B cell (primary cell): ENCODE data around the gene SERPINE3. TPM values are rescaled to one million over a fixed set of nuclear protein-coding genes. Genes with fewer than 3 reads are reported as not detected.

Experiments used
- ATAC-seq: fragments of 200-7000 bp; cut with Tn5 transposase; one replicate; pipeline ENCODE4 v1.10.0; 2021; ENCODE audit warnings: low read depth, mild to moderate bottlenecking, moderate number of reproducible peaks, moderate library complexity
- CTCF ChIA-PET: fragments of 350-600 bp; sonication (Branson Sonifier 250); formaldehyde crosslinking; loops from one replicate; lab custom pipeline; 2021; ENCODE audit warnings: antibody characterized with exemption, inconsistent platforms; lab: Charles Lee
- POLR2A ChIA-PET: fragments of 350-600 bp; sonication (Branson Sonifier 250); formaldehyde crosslinking; loops from one replicate; lab custom pipeline; 2021; ENCODE audit warnings: antibody characterized with exemption; lab: Charles Lee
- DNase-seq: peaks from one replicate; pipeline ENCODE4 v3.0.0; 2013
- H2AFZ ChIP-seq: 2 replicates; pipeline ENCODE4 v1.6.1; 2012; ENCODE audit warnings: mild to moderate bottlenecking, low read depth, low read length; ENCODE audit not compliant: insufficient read depth, poor library complexity, severe bottlenecking
- H3K27ac ChIP-seq, 2 donors: 1 replicate in 1 of 2; 2 replicates in 1 of 2; pipeline ENCODE4 v1.5.1; 2012 to 2013; ENCODE audit warnings: low read length in 2 of 2, mild to moderate bottlenecking in 2 of 2, moderate library complexity in 1 of 2
- H3K27me3 ChIP-seq, 4 experiments: fragments of 200-600 bp in 1 of 4; sonication (generic) in 1 of 4; replicated peaks in 1 of 4; 1 replicate in 2 of 4; 2 replicates in 2 of 4; pipeline versions ENCODE4 v1.6.1 to v1.7.0; 2013 to 2016; ENCODE audit warnings: low read length in 3 of 4, mild to moderate bottlenecking in 2 of 4, mixed read lengths in 1 of 4, moderate library complexity in 1 of 4; ENCODE audit not compliant: insufficient read depth in 4 of 4, control insufficient read depth in 3 of 4; ENCODE audit errors: control extremely low read depth in 1 of 4
- H3K36me3 ChIP-seq, 2 experiments: replicated peaks in 1 of 2; 1 replicate in 1 of 2; 2 replicates in 1 of 2; pipeline versions ENCODE4 v1.6.1 to v1.7.1; 2013; ENCODE audit warnings: low read length in 1 of 2; ENCODE audit not compliant: insufficient read depth in 2 of 2, control insufficient read depth in 1 of 2; ENCODE audit errors: control extremely low read depth in 1 of 2, extremely low read depth in 1 of 2
- H3K4me1 ChIP-seq, 2 donors: fragments of 200-600 bp in 1 of 2; sonication (generic) in 1 of 2; 1 replicate in 1 of 2; 2 replicates in 1 of 2; pipeline versions ENCODE4 v1.5.1 to v1.6.1; 2013 to 2017; ENCODE audit warnings: low read length in 2 of 2; ENCODE audit not compliant: control insufficient read depth in 2 of 2, insufficient read depth in 2 of 2
- H3K4me2 ChIP-seq: replicated peaks from 2 replicates; pipeline ENCODE3; 2012; ENCODE audit warnings: mild to moderate bottlenecking, low read depth, low read length; ENCODE audit not compliant: poor library complexity, severe bottlenecking
- H3K4me3 ChIP-seq, 5 experiments: fragments of 200-600 bp in 1 of 5; sonication (generic) in 1 of 5; 1 replicate in 3 of 5; 2 replicates in 2 of 5; pipeline versions ENCODE4 v1.5.1 to v1.7.0; 2011 to 2016; ENCODE audit warnings: low read length in 4 of 5, mild to moderate bottlenecking in 4 of 5, low read depth in 2 of 5, control low read depth in 1 of 5, moderate library complexity in 1 of 5; ENCODE audit not compliant: insufficient read depth in 1 of 5; ENCODE audit errors: control extremely low read depth in 1 of 5, extremely low read depth in 1 of 5
- H3K79me2 ChIP-seq: fragments of 200-600 bp; sonication (generic); one replicate; pipeline ENCODE4 v1.6.0; 2016; ENCODE audit warnings: low read length; ENCODE audit not compliant: control insufficient read depth, insufficient read depth
- H3K9ac ChIP-seq: fragments of 200-600 bp; sonication (generic); 2 replicates; pipeline ENCODE4 v1.6.1; 2017; ENCODE audit warnings: mild to moderate bottlenecking, low read length, moderate library complexity
- H3K9me3 ChIP-seq, 3 donors: one replicate each; pipeline versions ENCODE4 v1.6.1 to v1.7.1; 2013; ENCODE audit warnings: low read length in 2 of 3; ENCODE audit not compliant: control insufficient read depth in 2 of 3, insufficient read depth in 1 of 3; ENCODE audit errors: control extremely low read depth in 1 of 3
- H4K20me1 ChIP-seq: 2 replicates; pipeline ENCODE4 v1.6.0; 2012; ENCODE audit warnings: mild to moderate bottlenecking, low read length; ENCODE audit not compliant: insufficient read depth, control insufficient read depth, poor library complexity, severe bottlenecking
- H3K27ac Mint-ChIP-seq: one replicate; pipeline ENCODE4 v1.8.0; 2021; ENCODE audit warnings: mixed read lengths
- H3K27me3 Mint-ChIP-seq: one replicate; pipeline ENCODE4 v1.8.0; 2021; ENCODE audit warnings: mixed read lengths
- H3K4me1 Mint-ChIP-seq: one replicate; pipeline ENCODE4 v1.8.0; 2021; ENCODE audit warnings: mixed read lengths
- H3K4me3 Mint-ChIP-seq: one replicate; pipeline ENCODE4 v1.8.0; 2021; ENCODE audit warnings: mixed read lengths
- H3K9me3 Mint-ChIP-seq: one replicate; pipeline ENCODE4 v1.8.0; 2022; ENCODE audit warnings: mixed read lengths; ENCODE audit not compliant: insufficient read depth
- EZH2 ChIP-seq: IDR thresholded peaks from 2 replicates; pipeline ENCODE4 v1.6.1; 2012; ENCODE audit warnings: borderline replicate concordance, low read depth, mild to moderate bottlenecking, moderate library complexity, low read length; ENCODE audit not compliant: insufficient read depth, poor library complexity, severe bottlenecking
- WGBS: methylation state at CpG from one replicate; pipeline ENCODE4 v1.1.5; 2013; ENCODE audit warnings: missing lambda C conversion rate; ENCODE audit not compliant: insufficient coverage; 5-methylcytosine and 5-hydroxymethylcytosine counted together
- intact Hi-C: fragments of 100-400 bp; cut with micrococcal nuclease; formaldehyde crosslinking; loops from one replicate; pipeline ENCODE4 v1.10.0; 2022
- polyA plus RNA-seq: library from polyadenylated mRNA; depleted of rRNA; stranded (reverse); fragments of >200 nt; gene quantifications from 2 replicates; pipeline ENCODE4 v1.2.3, GENCODE V29; 2012
- total RNA-seq, 2 donors: library from RNA; stranded (reverse); fragments of 120-200 nt in 1 of 2; gene quantifications; 1 replicate in 1 of 2; 2 replicates in 1 of 2; pipeline versions ENCODE4 v1.2.3 to v1.2.4, GENCODE V29; 2013 to 2022
- TF ChIP-seq, protein P1 (sequence below): fragments of 200-600 bp; IDR thresholded peaks from one replicate; pipeline ENCODE4 v1.8.0; 2022; ENCODE audit warnings: antibody characterized with exemption, mild to moderate bottlenecking

SERPINE3 gene
- total and polyA plus RNA-seq, 2 donors (not counting 1 experiment from before 2014, with no cell fraction given), result not detected

DNA sequence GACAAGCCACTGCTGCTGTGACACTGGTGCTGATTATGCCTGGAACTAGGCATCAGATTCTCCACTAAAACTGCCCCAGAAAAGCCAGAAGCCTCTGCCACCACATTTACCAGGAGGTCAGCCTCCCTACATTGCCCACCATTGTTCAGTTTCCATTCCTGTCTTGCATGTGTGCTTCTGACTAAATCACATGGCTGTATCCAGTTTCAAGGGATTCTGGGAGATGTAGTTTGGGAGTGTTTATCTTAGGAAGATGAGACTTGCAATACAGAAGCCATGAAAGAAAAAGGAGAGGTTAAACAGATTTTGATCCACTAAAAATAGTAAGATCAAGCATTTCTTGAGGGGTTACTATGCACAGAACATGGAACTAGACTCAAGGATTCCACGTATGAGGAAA is 40.7 kb upstream of the SERPINE3 start:
- ChIA-PET POLR2A (no interaction called here), CTCF (interaction anchor here (2.3 kb wide), 1 partner anchor 12 kb away, joined by 25 read pairs; no protein-coding TSS in a partner anchor)
- no peak for TF ChIP-seq EZH2
- TF ChIP-seq, protein P1, sequence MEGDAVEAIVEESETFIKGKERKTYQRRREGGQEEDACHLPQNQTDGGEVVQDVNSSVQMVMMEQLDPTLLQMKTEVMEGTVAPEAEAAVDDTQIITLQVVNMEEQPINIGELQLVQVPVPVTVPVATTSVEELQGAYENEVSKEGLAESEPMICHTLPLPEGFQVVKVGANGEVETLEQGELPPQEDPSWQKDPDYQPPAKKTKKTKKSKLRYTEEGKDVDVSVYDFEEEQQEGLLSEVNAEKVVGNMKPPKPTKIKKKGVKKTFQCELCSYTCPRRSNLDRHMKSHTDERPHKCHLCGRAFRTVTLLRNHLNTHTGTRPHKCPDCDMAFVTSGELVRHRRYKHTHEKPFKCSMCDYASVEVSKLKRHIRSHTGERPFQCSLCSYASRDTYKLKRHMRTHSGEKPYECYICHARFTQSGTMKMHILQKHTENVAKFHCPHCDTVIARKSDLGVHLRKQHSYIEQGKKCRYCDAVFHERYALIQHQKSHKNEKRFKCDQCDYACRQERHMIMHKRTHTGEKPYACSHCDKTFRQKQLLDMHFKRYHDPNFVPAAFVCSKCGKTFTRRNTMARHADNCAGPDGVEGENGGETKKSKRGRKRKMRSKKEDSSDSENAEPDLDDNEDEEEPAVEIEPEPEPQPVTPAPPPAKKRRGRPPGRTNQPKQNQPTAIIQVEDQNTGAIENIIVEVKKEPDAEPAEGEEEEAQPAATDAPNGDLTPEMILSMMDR, result no peak
- H2AFZ ChIP-seq, result no peak overlapping the region
- 100% methylated on average over 1 of the region's 1 CpG for WGBS
- Mint-ChIP-seq H3K27me3 (peaks cover 3% of the 10 kb centered on the region), H3K4me3 (no peak overlapping the region), H3K4me1 (no peaks in the 10 kb centered on the region), H3K27ac (no peak overlapping the region), H3K9me3 (no peaks in the 10 kb centered on the region)
- ATAC-seq, result no peak
- H3K27me3 ChIP-seq, result peaks cover 0 to 2% (median 0%) of the 10 kb centered on the region in 4 experiments
- no peak overlapping the region for H3K27ac ChIP-seq
- no peaks in the 10 kb centered on the region for H3K79me2 ChIP-seq
- H3K4me1 ChIP-seq, result no peaks in the 10 kb centered on the region
- H3K4me3 ChIP-seq, result no peak overlapping the region
- DNase-seq, result no peak
- no peaks in the 10 kb centered on the region for H3K9me3 ChIP-seq
- no peak overlapping the region for H3K9ac ChIP-seq
- no peak overlapping the region for H3K4me2 ChIP-seq
- intact Hi-C loops, result no loop called here
- no peaks in the 10 kb centered on the region for H3K36me3 ChIP-seq
- H4K20me1 ChIP-seq, result no peaks in the 10 kb centered on the region

DNA sequence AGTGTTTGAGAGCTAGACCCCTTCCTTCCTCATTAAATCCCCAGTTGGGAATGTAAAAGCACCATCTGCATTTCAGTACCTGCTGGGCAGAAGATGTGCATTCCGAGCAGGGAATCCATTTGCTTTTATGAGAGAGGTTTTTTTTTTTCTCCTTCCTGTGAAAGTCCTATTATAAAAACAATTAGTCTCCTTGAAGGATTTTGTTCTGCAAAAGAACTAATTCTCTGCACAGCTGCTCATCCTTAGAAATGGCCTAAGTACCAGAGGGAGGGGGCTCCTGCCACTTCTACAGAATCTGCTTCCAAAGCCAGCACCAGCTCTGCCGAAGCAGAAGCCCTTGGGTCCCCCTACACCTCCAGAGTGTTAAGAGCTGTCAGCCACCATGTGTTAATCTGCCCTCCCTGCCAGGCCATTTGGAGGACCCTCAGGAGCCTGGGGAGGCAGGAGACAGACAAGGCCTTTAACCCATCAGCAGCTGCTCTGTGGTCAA is 36.4 kb upstream of the SERPINE3 start:
- H2AFZ ChIP-seq, result no peak overlapping the region
- no peaks in the 10 kb centered on the region for H3K79me2 ChIP-seq
- Mint-ChIP-seq H3K4me3 (no peak overlapping the region), H3K27me3 (peaks cover 6% of the 10 kb centered on the region), H3K27ac (no peak overlapping the region), H3K4me1 (no peaks in the 10 kb centered on the region), H3K9me3 (no peaks in the 10 kb centered on the region)
- H3K9me3 ChIP-seq, result no peaks in the 10 kb centered on the region
- H3K4me2 ChIP-seq, result no peak overlapping the region
- H3K4me1 ChIP-seq, result no peaks in the 10 kb centered on the region
- H3K4me3 ChIP-seq, result no peak overlapping the region
- CTCF ChIA-PET, result interaction anchor here (1.0 to 1.9 kb wide), 2 partner anchors 15 to 17 kb away, joined by 3 to 6 read pairs; no protein-coding TSS in a partner anchor
- H3K9ac ChIP-seq, result no peak overlapping the region
- no peak overlapping the region for H3K27ac ChIP-seq
- peaks cover 0 to 2% (median 0%) of the 10 kb centered on the region in 4 experiments for H3K27me3 ChIP-seq
- no peaks in the 10 kb centered on the region for H3K36me3 ChIP-seq
- no peaks in the 10 kb centered on the region for H4K20me1 ChIP-seq
- WGBS, result 100% methylated on average over 1 of the region's 2 CpGs
- TF ChIP-seq, protein P1, result no peak
- no peak for TF ChIP-seq EZH2
- DNase-seq, result no peak
- POLR2A ChIA-PET, result no interaction called here
- ATAC-seq, result no peak
- intact Hi-C loops, result no loop called here
